HFF-Myc (cell line): ENCODE results near the gene SCRN2.
A peak's percentile ranks its signal among the peaks of the same experiment; 100 is the strongest.

ENCODE experiments used
- DNase-seq: peaks from one replicate; pipeline ENCODE4 v3.0.0-alpha.2; 2011; ENCODE audit warnings: low read depth; ENCODE audit errors: extremely low read depth
- H3K4me3 ChIP-seq: replicated peaks from 2 replicates; pipeline ENCODE4 v1.5.1; 2011; ENCODE audit warnings: low read depth, mild to moderate bottlenecking, control low read depth, low read length
- CTCF ChIP-seq: IDR thresholded peaks from 2 replicates; pipeline ENCODE4 v1.5.1; 2012; ENCODE audit warnings: mild to moderate bottlenecking, low read depth, low read length, control low read depth; ENCODE audit errors: missing control alignments

The SCRN2 gene

GRCh38 chr17:47844814-47845715, 4.0 kb upstream of the SCRN2 start:
- DNase-seq: no peak
- no peak overlapping the region for H3K4me3 ChIP-seq
- TF ChIP-seq CTCF: peak; percentile 34

GRCh38 chr17:47844227-47844626, 3.2 kb upstream of the SCRN2 start:
- TF ChIP-seq CTCF: no peak
- DNase-seq: no peak
- no peak overlapping the region for H3K4me3 ChIP-seq

GRCh38 chr17:47843391-47843730, 2.3 kb upstream of the SCRN2 start:
- DNase-seq: no peak
- TF ChIP-seq CTCF: no peak
- H3K4me3 ChIP-seq: no peak overlapping the region

- H3K4me3 ChIP-seq: peak overlapping the region; percentile 75
- no peak for DNase-seq
- no peak for TF ChIP-seq CTCF
These were observed 617 bp upstream of the SCRN2 start for GRCh38 chr17:47841488-47842291.

- TF ChIP-seq CTCF: no peak
- DNase-seq: no peak
- peak overlapping the region; percentile 75 for H3K4me3 ChIP-seq
These were observed 902 bp downstream of the SCRN2 start for GRCh38 chr17:47840001-47840741.

GRCh38 chr17:47839071-47839470, 2.0 kb downstream of the SCRN2 start:
- H3K4me3 ChIP-seq: no peak overlapping the region
- TF ChIP-seq CTCF: no peak
- DNase-seq: no peak
